HG03095 (cell line): ENCODE measurements around the gene HOXD9.

Source experiments
- ATAC-seq: cut with Tn5 transposase; IDR thresholded peaks from one replicate; pipeline ENCODE4 v1.9.1; 2021; ENCODE audit warnings: moderate library complexity; ENCODE audit not compliant: unreplicated experiment

The HOXD9 gene

DNA sequence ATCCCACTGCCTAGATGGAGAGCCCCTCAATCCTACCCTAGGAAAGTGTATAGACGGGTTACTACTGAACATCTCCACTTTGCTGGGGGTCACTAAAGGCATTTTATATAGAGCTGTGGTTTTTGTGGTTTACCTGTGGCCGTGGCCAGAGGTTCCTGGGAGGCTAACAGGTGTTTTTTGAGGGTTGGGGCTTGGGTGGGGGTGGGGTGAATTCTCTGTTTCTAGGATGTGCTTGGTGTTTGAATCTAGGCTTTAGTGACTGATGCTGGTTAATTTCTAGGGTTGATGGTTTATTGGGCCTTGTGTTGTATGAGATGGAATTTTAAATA, 14.7 kb downstream of the HOXD9 start:
- ATAC-seq, result no peak

DNA sequence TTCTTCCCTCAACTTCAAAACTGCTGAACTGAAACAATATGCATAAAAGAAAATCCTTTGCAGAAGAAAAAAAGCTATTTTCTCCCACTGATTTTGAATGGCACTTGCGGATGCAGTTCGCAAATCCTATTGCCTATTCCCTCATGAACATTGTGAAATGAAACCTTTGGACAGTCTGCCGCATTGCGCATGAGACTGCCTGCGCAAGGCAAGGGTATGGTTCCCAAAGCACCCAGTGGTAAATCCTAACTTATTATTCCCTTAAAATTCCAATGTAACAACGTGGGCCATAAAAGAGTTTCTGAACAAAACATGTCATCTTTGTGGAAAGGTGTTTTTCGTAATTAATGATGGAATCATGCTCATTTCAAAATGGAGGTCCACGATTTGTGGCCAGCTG, 15.4 kb downstream of the HOXD9 start:
- ATAC-seq, result no peak

DNA sequence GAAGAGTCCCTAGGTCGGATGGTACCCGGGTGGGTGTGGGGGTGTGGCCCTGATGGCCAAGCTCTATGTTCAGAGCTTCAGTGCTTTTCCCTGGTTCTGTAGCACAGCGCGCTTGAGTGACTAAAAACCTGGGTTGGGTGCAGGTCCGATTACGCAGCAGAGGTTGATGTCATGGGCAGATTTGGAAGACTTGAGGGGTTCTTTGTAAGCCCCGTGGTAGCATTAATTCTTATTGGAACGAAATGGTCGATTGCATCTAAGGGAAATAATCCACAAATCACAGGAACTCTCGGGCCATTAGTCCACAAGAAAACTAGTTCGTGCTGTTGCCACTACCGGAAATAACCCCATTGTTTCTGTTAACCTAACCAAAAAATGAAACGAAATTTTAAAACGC, 16.0 kb downstream of the HOXD9 start:
- no peak for ATAC-seq

DNA sequence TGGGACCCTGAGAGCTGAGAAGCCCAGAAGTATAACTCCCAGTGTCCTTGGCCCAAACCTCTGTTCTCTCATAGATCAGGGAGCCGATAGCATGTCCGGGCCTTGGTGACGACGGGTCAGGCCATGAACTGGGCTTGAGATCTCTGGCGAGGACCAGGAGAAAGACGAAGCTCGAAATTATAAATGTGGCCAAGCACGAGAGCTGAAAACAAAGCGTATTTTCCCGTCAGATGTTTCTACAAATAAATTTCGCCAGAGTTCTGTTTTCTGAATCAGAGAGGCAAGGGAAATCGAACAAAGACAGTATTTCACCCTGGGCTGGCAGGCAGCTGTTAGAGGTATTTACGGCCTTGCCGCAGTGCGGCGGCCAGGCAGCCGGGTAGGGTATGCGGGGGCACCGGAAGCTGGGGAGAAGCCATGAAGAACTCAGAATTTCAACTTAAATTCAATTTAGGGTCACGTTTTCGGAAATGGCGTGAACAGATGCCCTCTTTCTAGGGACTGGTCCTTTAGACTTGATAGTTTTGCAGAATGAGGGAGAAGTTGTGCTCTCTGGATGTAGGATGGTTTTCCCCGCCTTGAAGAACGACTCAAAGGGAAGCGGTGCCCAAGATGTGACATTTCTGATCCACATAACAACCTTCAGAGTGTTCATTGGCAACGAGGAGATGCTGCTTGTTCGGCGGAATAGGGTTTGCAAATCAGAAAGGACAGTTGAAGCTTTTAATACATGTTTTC, 16.6 kb downstream of the HOXD9 start:
- ATAC-seq, result no peak

DNA sequence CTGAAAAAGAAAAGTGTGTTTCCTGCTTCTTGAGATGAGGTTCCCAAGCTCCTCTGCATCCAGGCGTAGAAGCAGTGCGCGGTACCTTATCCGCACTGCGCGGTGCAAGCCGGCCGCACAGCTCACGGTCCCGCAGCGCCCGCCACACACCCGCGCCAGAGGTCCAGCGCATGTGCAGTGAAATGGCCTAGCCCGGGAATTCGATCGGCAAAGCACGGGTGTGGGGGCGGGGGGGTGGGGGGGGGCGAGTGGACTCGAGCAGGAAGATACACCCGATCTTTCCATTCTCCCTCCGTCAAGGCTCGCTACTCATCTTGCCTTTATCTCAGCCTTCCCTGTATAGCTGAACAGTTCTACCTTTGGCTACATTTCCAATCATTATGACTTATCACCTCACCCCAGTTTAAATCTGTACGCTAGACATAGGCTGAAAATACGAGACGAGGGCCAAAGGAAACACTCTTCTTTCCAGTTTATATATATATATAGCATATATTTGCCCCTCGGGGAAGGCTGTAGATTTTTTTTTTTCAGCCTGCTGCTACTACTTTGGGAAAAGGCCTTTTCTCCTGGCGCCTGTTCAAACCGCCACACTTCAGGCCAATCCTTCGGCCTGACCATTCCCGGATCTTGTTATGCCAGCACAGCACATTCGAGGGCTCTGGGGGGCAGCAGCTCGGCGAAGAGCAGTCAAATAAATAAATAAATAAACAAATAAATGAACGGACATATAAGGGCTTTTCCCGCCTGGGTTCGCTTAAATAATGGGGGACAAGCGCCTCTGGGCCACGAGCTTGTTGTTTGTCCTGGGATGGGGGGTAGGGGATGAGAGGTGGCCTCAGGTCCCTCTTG, 17.4 kb downstream of the HOXD9 start:
- ATAC-seq, result no peak

DNA sequence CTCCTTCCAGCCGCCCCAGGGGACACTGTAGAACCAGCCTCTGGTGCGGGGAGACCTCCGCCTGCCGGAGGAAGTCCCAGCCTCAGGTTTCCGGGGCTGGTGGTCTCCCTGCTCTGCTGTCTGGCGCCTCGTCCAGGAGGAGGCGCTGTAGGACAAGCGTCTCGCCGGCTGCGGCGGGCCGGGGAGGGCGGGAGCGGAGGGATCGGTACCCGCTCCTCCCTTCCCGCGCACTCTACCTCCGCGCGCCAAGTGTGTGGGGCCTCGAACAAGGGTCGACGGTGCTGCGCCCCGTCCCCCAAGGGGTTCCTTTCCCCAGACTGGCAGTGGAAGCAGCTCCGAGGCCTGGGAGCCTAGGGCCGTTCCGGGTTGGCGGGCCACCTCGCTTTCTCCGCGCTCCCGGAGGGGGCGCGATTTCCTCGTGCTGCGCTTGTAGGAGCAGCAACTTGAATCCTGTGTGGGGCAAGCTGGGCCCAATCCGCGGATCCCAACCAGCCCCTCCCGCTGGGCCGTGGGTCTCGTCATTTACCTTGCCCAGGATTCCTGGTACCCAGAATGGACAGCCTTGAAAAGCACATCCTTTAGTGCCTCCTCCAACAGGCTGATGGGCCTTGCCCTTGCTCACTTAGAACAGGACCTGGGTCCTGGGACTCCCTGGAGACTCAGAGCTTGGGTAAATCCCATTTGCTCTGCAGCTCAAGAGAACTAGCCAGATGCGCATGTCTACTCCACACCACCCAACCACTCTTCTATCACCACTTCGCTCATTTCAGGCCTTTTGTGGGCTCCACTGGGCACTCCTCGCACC, 18.2 kb downstream of the HOXD9 start:
- ATAC-seq, result peak; percentile 79

DNA sequence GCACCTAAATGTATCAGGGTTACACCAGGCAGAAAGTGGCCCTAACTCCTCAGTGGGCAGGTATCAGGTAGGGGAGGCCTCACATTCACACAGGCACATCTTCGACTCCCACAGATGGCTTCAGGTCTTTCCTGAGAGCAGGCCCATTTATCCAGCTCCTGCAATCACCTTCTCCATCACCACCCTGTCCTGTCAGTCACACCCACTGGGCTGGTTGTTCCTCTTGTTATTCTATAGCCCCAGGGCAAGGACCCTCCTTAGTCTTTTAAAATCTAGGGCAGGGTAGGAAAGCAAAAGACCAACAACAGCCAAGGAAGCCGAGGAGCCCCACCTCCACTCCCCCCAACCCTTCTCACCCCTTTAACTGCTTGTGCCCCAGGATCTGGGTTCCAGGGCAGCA, 19.8 kb downstream of the HOXD9 start:
- no peak for ATAC-seq

DNA sequence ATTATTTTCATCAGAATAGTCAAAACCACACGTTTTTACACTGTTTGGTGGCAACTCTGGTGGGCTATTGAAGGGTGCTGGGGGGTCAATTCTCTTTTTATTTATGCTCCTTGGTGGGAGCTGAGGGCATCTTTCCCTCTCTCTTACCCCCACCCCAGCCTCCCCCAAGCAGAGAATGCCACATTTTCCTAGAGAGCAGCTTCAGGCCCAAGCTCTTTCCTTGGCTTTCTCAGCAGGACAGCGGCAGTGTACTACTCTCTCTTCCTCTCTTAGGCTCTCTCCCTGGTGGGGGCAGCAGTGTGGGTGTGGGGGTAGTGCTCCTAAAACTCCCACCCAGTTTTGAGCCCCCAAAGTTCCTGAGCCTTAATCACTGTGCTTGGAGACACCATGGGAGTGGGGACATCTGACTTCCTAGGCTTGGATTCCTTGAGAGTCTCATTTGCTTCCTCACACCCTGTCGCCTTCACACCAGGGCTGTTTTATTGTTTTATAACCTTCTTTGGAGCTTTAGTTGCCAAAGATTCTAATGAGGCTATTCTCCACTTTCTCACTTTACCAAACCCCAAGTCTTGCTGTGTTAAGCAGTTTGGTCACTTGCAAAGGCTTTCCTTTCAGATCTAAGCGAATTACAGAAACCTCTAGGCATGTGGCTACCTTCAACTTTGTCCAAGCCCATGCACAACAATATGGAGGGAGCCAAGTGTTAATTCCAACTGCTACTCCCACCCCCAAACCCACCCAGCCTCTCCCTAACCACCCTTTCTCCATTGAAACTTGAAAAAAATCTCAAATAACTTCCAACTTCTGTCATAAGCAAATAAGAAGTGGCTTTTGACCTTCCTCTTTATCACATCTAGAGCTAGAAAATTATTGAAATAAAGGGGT, 22.8 kb downstream of the HOXD9 start:
- no peak for ATAC-seq

DNA sequence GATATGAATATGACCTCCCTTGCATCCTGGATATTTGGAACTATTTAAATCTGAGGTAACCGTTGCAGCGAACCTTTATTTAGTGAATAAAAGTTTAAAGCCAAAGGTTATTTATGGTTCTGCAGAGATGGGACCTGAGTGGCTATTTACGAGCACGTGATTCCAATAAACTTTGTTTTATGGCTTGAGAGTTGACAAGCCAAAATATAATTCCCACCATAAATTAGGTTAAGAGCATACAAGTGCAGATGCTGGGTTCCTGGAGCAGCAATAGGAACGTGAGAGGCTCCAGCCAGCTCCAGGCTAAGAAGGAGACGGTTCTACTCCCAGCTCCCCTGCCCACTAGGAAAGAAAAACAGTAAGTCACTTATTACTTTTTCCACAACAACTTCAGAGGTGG, 23.6 kb downstream of the HOXD9 start:
- ATAC-seq, result no peak

DNA sequence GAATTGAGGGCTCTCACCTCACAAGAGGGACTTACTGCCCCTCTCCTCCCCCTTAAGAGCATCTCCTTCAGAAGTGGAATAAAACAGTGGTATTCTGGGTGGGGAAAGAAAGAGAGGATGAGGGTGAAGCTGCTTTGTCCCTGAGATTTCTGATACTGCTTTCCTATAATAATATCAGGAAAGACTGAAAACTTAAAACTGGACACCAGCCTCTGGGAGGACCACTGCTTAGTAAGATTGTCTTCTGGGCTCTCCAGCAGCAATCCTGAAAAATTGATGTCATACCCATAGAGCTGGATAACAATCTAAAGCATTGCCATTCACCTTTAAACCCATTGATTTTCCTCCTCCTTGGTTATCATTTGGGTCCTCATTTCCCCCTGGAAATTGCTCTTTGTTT, 24.1 kb downstream of the HOXD9 start:
- no peak for ATAC-seq

DNA sequence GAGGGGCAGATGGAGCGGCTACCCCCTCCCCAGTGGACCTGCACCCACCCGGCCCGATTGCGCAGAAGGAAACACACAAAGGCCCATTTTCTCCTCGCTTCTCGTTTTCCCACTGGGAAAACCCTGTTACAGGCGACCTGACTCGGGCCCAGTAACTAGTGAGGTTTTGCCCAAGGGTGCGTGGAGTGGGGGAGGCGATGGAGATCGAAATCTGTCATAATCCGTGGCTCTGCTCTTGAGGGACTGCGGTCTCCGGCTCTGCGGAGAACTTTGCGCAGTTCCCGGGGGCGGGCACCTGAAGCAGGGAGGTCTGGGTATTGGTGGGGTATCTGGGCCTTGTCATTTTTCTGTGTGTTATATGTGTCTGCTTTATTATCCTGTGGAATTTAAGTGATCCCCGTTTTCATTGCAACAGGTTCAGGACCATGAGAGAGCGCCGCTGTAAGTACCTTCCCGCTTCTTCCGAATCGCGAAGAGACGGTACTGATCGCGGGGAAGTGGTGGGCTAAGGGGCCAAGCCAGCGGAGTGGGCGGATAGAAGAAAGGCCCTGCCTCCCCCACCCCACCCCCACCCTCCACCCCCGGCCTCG, 24.8 kb downstream of the HOXD9 start:
- ATAC-seq, result no peak

DNA sequence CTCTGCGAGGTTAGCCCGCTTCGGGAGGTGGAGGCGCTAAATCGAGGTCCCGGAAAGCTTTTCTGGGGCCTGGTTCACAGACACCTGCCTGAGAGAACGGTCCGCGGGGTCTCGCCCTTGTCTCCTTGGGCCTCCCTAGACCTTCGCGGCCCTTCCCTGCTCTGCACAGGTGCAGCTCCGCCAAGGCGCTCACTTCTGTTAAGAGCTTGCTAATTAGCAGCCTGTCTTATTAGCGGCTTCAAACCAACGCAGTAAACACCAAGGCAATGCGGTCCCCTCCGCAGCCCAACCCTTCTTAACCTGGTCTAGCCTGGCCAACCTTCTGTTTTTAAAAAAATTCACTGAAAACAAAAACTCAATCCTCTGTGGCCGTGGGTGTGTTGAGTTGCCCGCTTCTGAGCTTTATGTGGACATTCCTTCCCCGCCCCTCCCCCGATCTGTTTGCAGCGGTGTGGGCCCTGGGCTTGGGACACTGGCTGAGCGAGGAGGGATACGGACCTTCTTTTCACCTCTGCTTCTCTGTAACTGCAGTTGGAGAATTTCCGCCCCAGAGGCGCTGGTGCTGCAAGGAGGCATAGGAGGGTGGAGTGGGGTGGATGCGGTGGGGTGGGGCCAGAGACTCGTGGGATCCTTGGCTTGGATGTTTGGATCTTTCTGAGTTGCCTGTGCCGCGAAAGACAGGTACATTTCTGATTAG, 25.4 kb downstream of the HOXD9 start:
- no peak for ATAC-seq

DNA sequence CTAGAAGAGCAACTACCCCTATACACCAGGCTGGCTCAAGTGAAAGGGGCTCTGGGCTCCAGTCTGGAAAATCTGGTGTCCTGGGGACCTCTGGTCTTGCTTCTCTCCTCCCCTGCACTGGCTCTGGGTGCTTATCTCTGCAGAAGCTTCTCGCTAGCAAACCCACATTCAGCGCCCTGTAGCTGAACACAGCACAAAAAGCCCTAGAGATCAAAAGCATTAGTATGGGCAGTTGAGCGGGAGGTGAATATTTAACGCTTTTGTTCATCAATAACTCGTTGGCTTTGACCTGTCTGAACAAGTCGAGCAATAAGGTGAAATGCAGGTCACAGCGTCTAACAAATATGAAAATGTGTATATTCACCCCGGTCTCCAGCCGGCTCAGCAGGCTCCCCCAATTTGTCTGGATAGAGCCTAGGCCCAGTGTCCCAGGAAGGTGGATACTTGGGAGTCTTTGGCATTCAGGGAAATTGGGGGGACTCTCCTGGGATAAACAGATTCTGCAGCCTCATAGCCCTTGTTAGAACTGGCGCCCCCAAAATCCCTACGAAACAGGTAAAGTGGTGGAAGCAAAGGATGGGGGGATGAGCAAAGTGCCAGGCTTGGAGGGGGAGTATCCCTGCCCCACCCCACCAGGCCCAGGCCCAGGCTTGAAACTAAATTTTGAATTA, 26.4 kb downstream of the HOXD9 start:
- no peak for ATAC-seq

DNA sequence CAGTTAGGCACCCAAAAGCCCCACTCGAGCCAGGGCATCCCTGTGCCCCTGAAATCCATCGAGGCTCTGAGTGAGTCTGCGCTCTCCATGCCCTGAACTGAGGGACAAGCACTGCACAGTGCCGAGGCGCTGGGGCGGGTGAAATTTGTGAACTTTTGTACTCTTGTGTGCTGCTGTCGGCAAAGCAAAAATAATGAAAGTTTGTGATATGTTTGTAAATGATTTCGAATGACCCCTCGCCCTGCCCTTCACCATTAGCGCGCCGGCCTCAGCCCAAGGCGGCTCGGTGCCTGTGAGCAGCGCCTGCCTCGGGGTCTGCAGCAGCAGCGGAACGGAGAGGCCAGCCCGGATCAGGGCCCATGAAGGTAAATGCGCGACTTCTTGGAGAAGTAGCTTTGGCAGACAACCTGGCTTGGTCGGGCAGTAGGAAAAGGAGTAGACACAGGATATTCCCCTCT, 27.0 kb downstream of the HOXD9 start:
- no peak for ATAC-seq

DNA sequence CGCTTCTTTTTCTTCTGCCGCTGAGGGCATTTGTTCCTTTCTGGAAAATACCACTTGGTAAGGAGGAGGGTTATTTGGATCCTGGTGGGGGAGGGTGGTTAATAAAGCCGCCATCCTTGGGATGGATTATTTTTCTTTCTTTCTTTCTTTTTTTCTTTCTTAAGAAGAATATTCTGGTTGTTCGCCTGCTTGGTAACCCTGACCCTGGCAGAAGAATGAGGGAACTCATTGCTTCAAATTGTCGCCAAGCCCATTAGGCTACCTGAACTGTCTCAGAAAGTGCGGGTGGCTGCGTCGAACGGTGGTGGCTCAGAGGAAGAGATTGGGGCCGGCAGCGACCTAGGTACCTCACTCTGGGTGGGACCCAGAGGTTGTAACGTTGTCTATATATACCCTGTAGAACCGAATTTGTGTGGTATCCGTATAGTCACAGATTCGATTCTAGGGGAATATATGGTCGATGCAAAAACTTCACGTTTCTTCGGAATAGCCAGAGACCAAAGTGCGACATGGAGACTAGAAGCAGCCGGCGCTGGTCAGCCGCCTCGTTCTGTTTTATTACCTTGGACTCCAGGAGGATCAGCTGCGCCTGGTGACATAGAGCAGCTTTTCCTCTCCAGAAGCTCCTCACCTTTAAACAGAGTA, 27.5 kb downstream of the HOXD9 start:
- ATAC-seq, result no peak

DNA sequence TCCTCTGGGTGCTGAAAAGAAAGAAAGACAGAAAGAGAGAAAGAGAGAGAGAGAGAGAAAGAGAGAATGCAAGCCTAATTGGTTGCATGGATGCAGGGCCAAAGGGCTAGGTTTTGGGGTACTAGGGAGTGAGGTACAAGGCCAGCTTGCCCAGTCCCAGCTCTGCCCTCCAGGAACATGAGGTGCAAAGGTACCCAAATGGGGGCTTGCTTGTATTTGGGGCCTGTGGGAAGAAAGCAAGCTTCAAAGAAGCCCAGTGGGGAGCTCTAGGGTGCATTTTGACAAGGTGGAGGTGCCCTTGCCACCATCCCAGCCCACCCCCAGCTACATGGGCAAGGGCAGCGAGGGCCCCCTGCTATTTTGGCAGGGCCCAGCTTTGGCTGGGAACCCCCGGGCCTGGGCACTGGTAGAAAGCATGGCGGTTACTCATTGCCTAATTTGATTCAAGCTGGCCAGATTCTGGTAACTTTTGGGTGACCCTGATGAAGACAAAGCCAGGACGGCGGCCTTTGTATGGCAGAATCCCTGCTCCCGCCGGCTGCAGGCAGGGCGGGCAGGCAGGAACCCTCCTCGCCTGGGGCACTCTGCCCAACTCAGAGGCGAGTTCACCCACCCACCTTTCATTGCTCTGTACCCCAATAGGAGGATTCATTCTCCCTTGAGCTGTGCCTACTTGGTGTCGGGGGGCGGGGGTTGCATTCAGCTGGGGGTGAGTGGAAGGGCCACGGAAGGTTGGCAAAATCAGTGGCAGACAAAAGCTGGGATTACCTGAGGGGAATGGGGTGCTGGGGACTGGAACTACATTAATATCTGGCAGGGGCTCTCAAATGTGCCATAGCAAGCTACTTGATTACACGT, 28.3 kb downstream of the HOXD9 start:
- no peak for ATAC-seq

DNA sequence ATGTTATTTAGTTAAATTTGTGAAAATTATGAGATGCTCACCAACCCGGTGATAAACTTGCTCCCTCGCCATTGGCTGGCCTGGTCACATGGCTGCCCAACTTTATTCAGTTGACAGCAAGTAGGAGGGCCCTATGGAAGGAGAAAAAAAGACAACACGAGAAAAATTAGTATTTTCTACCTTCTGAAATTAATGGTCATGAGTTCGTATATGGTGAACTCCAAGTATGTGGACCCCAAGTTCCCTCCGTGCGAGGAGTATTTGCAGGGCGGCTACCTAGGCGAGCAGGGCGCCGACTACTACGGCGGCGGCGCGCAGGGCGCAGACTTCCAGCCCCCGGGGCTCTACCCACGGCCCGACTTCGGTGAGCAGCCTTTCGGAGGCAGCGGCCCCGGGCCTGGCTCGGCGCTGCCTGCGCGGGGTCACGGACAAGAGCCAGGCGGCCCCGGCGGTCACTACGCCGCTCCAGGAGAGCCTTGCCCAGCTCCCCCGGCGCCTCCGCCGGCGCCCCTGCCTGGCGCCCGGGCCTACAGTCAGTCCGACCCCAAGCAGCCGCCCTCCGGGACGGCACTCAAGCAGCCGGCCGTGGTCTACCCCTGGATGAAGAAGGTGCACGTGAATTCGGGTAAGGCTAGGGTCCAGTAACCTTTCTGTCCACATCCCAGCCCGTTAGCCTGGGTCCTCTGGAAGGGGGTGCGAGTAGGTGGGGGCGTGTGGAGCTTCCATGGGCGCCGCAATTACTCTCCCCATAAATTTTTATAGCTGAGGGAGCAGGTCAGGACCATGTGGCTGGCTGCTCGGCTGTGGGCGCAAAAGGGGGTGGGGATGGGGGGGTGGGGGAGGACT, 29.1 kb downstream of the HOXD9 start, which contains the start of gene HOXD4:
Gene HOXD4, plus strand, starts transcription at position 109 of the 846 bp plus-strand sequence. Its CDS starts 84 bp downstream, at position 193.
- no peak for ATAC-seq
